K562 (cell line): ENCODE results near the gene ZNF410. TPM values are rescaled to one million over a fixed set of nuclear protein-coding genes. Genes with fewer than 3 reads are reported as not detected.

Experiments used
- CBFB ChIP-seq: sonication (generic); formaldehyde crosslinking; IDR thresholded peaks from 2 replicates; pipeline ENCODE4 v1.4.0; 2020; ENCODE audit warnings: mild to moderate bottlenecking, missing genetic modification reagents
- CCNT2 ChIP-seq: IDR thresholded peaks from 2 replicates; pipeline ENCODE4 v1.6.1; 2011; ENCODE audit warnings: borderline replicate concordance, low read depth, mild to moderate bottlenecking, moderate library complexity, mixed read lengths, low read length; ENCODE audit not compliant: insufficient read length; ENCODE audit errors: extremely low read depth
- CHD4 ChIP-seq: fragments of 200-600 bp; sonication (generic); IDR thresholded peaks from 3 replicates; pipeline ENCODE4 v1.6.1; 2012; ENCODE audit warnings: low read depth, mild to moderate bottlenecking, mixed read lengths, low read length, inconsistent platforms; ENCODE audit not compliant: insufficient read depth, insufficient replicate concordance, poor library complexity, severe bottlenecking
- CREM ChIP-seq: IDR thresholded peaks from 2 replicates; pipeline ENCODE4 v1.6.1; 2014; ENCODE audit warnings: antibody characterized with exemption, low read depth
- CSDE1 ChIP-seq, 2 experiments: fragments of 450-650 bp; IDR thresholded peaks; 2 replicates each; pipeline ENCODE4 v1.6.1; 2016; ENCODE audit warnings: mild to moderate bottlenecking in 1 of 2
- E2F6 ChIP-seq, 2 experiments: IDR thresholded peaks; 2 replicates each; pipeline ENCODE4 v1.6.1; 2011; ENCODE audit warnings: borderline replicate concordance in 1 of 2, control low read depth in 1 of 2, low read depth in 1 of 2, low read length in 1 of 2, mild to moderate bottlenecking in 1 of 2, mixed read lengths in 1 of 2, moderate library complexity in 1 of 2; ENCODE audit not compliant: insufficient read depth in 1 of 2, insufficient read length in 1 of 2, poor library complexity in 1 of 2, severe bottlenecking in 1 of 2; ENCODE audit errors: extremely low read depth in 1 of 2
- KDM4B ChIP-seq, 2 experiments: fragments of 450-650 bp in 1 of 2; sonication (generic) in 1 of 2; IDR thresholded peaks; 2 replicates each; pipeline ENCODE4 v1.6.1; 2016 to 2017; ENCODE audit warnings: borderline replicate concordance in 2 of 2, antibody characterized with exemption in 1 of 2, low read depth in 1 of 2, mild to moderate bottlenecking in 1 of 2
- NCOA4 ChIP-seq: fragments of 450-650 bp; IDR thresholded peaks from 2 replicates; pipeline ENCODE4 v1.6.1; 2018; ENCODE audit warnings: mild to moderate bottlenecking; ENCODE audit not compliant: partially characterized antibody
- SAFB2 ChIP-seq: fragments of 200-400 bp; formaldehyde crosslinking; IDR thresholded peaks from 2 replicates; pipeline ENCODE4 v1.6.1; 2018; ENCODE audit warnings: borderline replicate concordance, low read length, low read depth, moderate library complexity; ENCODE audit not compliant: severe bottlenecking
- TEAD1 ChIP-seq, 2 experiments: fragments of 450-650 bp in 1 of 2; sonication (generic) in 1 of 2; formaldehyde crosslinking; IDR thresholded peaks; 2 replicates each; pipeline versions ENCODE4 v1.4.0 to v1.8.0; 2020 to 2022; ENCODE audit warnings: mild to moderate bottlenecking in 2 of 2, missing genetic modification reagents in 1 of 2
- THRB ChIP-seq: fragments of 450-650 bp; formaldehyde crosslinking; conservative IDR thresholded peaks from 2 replicates; pipeline ENCODE4 v1.4.0; 2022; ENCODE audit warnings: mild to moderate bottlenecking, missing genetic modification characterization
- ZNF3 ChIP-seq: fragments of 250-450 bp; sonication (Bioruptor Pico); IDR thresholded peaks from 2 replicates; pipeline ENCODE4 v1.5.0; 2021; ENCODE audit warnings: mild to moderate bottlenecking, moderate library complexity
- ZNF347 ChIP-seq: fragments of 450-650 bp; formaldehyde crosslinking; IDR thresholded peaks from 2 replicates; pipeline ENCODE4 v1.4.0; 2020; ENCODE audit warnings: low read depth, mild to moderate bottlenecking, moderate library complexity
- polyA plus RNA-seq, 8 experiments: library from polyadenylated mRNA; depleted of rRNA in 4 of 8; stranded (reverse) in 5 of 8; unstranded in 3 of 8; fragments of >200 nt; fragmentation: Nextera tagmentation in 2 of 8; fragmentation: Illumina TruSeq in 1 of 8; extraction: Ambion mirVana in 2 of 8; extraction: Trizol in 1 of 8; gene quantifications; 2 replicates each; pipeline versions ENCODE4 v1.2.1 to v1.2.3, GENCODE V29; 2011 to 2014; ENCODE audit warnings: inconsistent platforms in 1 of 8, missing spikeins in 1 of 8
- total RNA-seq, 7 experiments: library from RNA; depleted of rRNA in 6 of 7; stranded (reverse); fragments of >200 nt in 6 of 7; fragmentation: Illumina TruSeq in 2 of 7; extraction: Trizol in 2 of 7; gene quantifications; 2 replicates each; pipeline versions ENCODE4 v1.2.1 to v1.2.3, GENCODE V29; 2011 to 2021; ENCODE audit warnings: low replicate concordance in 1 of 7

ZNF410 gene
- total and polyA plus RNA-seq, 9 of the 15 experiments (the other 6 are each of a cell fraction or from before 2014, with no cell fraction given): 20.5 to 64.8 (median 38.7) TPM

GRCh38 chr14:73949752-73950734 lies 63.4 kb downstream of the ZNF410 start, which contains the start of the genes COQ6 and FAM161B (continued):
- TF ChIP-seq CHD4 (no peak), CSDE1 (IDR thresholded peaks at IDR 0.05) (peak in 1 of 2 experiments; percentile 54; a peak in 2 of 4 replicates), E2F6 (IDR thresholded peaks at IDR 0.05; ENCODE audit: borderline replicate concordance in 1 of 2, extremely low read depth in 1 of 2, insufficient read depth in 1 of 2, insufficient read length in 1 of 2, low read depth in 1 of 2, low read length in 1 of 2, poor library complexity in 1 of 2, severe bottlenecking in 1 of 2) (peak; percentile 29 to 62), CREM (peak; percentile 87), ZNF3 (CRISPR knock-in tag) (no peak), ZNF347 (CRISPR knock-in tag) (no peak), SAFB2 (no peak), CBFB (CRISPR knock-in tag) (no peak), NCOA4 (no peak), KDM4B (IDR thresholded peaks at IDR 0.05; ENCODE audit: borderline replicate concordance in 2 of 2, low read depth in 1 of 2) (peak in 1 of 2 experiments; percentile 73; a peak in 1 of 4 replicates), CCNT2 (peak; percentile 23), THRB (CRISPR knock-in tag) (no peak), TEAD1 (CRISPR knock-in tag; IDR thresholded peaks at IDR 0.05) (peak in 1 of 2 experiments; percentile 88; a peak in 2 of 4 replicates)
